SK-N-SH treated with all-trans-retinoic acid at 6 μM for 48 hours (cell line): ENCODE results near the gene TRPV5.

Experiments used
- ATAC-seq: fragments of 200-7000 bp; cut with Tn5 transposase; 3 replicates; pipeline ENCODE4 v1.9.1; 2020; ENCODE audit warnings: mild to moderate bottlenecking, moderate library complexity
- ARNTL ChIP-seq: fragments of 450-650 bp; formaldehyde crosslinking; IDR thresholded peaks from 2 replicates; pipeline ENCODE4 v1.5.0; 2020; ENCODE audit warnings: low read depth, mild to moderate bottlenecking, moderate library complexity, borderline replicate concordance
- CSDC2 ChIP-seq: fragments of 250-450 bp; sonication (Bioruptor Pico); IDR thresholded peaks from 2 replicates; pipeline ENCODE4 v1.5.0; 2020; ENCODE audit warnings: mild to moderate bottlenecking, moderate library complexity
- CSRNP3 ChIP-seq: fragments of 250-450 bp; sonication (Bioruptor Pico); IDR thresholded peaks from 2 replicates; pipeline ENCODE4 v1.5.1; 2021; ENCODE audit warnings: mild to moderate bottlenecking, moderate library complexity
- ESRRG ChIP-seq: fragments of 250-450 bp; sonication (Bioruptor Pico); IDR thresholded peaks from 2 replicates; pipeline ENCODE4 v1.6.1; 2021; ENCODE audit warnings: mild to moderate bottlenecking
- GLIS3 ChIP-seq: fragments of 250-450 bp; sonication (Bioruptor Pico); IDR thresholded peaks from 2 replicates; pipeline ENCODE4 v1.5.0; 2020; ENCODE audit warnings: mild to moderate bottlenecking, moderate library complexity
- ISL1 ChIP-seq: fragments of 250-450 bp; sonication (Bioruptor Pico); IDR thresholded peaks from 2 replicates; pipeline ENCODE4 v2.1.2; 2022; ENCODE audit warnings: mild to moderate bottlenecking, moderate library complexity
- OSR1 ChIP-seq: fragments of 250-450 bp; sonication (Bioruptor Pico); IDR thresholded peaks from 2 replicates; pipeline ENCODE4 v1.8.0; 2022; ENCODE audit warnings: moderate library complexity, mild to moderate bottlenecking, inconsistent platforms
- POU6F1 ChIP-seq: fragments of 250-450 bp; sonication (Bioruptor Pico); IDR thresholded peaks from 2 replicates; pipeline ENCODE4 v1.8.0; 2021; ENCODE audit warnings: low read depth, mild to moderate bottlenecking, moderate library complexity, borderline replicate concordance
- PPARA ChIP-seq: fragments of 250-450 bp; sonication (Bioruptor Pico); IDR thresholded peaks from 2 replicates; pipeline ENCODE4 v1.5.0; 2020; ENCODE audit warnings: mild to moderate bottlenecking, borderline replicate concordance
- TCF4 ChIP-seq: fragments of 250-450 bp; sonication (Bioruptor Pico); IDR thresholded peaks from 2 replicates; pipeline ENCODE4 v1.8.0; 2021; ENCODE audit warnings: mild to moderate bottlenecking, moderate library complexity, borderline replicate concordance
- ZC3H10 ChIP-seq: fragments of 250-450 bp; sonication (Bioruptor Pico); IDR thresholded peaks from 2 replicates; pipeline ENCODE4 v1.5.1; 2021; ENCODE audit warnings: mild to moderate bottlenecking, moderate library complexity
- ZFP3 ChIP-seq: fragments of 250-450 bp; sonication (Bioruptor Pico); IDR thresholded peaks from 2 replicates; pipeline ENCODE4 v1.5.0; 2020; ENCODE audit warnings: mild to moderate bottlenecking, moderate library complexity
- ZFP30 ChIP-seq: fragments of 450-650 bp; formaldehyde crosslinking; IDR thresholded peaks from 2 replicates; pipeline ENCODE4 v1.5.0; 2022; ENCODE audit warnings: mild to moderate bottlenecking, moderate library complexity
- ZNF565 ChIP-seq: fragments of 450-650 bp; formaldehyde crosslinking; conservative IDR thresholded peaks from 2 replicates; pipeline ENCODE4 v1.5.0; 2020; ENCODE audit warnings: low read depth, mild to moderate bottlenecking, moderate library complexity
- ZNF8 ChIP-seq: fragments of 450-650 bp; formaldehyde crosslinking; IDR thresholded peaks from 2 replicates; pipeline ENCODE4 v1.5.0; 2020; ENCODE audit warnings: mild to moderate bottlenecking, moderate library complexity
- TF ChIP-seq, protein P1 (sequence below): fragments of 250-450 bp; sonication (Bioruptor Pico); IDR thresholded peaks from 2 replicates; pipeline ENCODE4 v1.5.0; 2020; ENCODE audit warnings: mild to moderate bottlenecking, moderate library complexity
- TF ChIP-seq, protein P2 (sequence below): fragments of 250-450 bp; sonication (Bioruptor Pico); IDR thresholded peaks from 2 replicates; pipeline ENCODE4 v1.5.1; 2020; ENCODE audit warnings: low read depth, mild to moderate bottlenecking, moderate library complexity
- TF ChIP-seq, protein P3 (sequence below): fragments of 250-450 bp; sonication (Bioruptor Pico); IDR thresholded peaks from 2 replicates; pipeline ENCODE4 v1.8.0; 2020; ENCODE audit warnings: mild to moderate bottlenecking, moderate library complexity, borderline replicate concordance

The TRPV5 gene

GRCh38 chr7:142950235-142950634 is 16.7 kb upstream of the TRPV5 start:
- ATAC-seq, result no peak
- TF ChIP-seq POU6F1 (CRISPR knock-in tag) (no peak), ZNF565 (CRISPR knock-in tag) (no peak), GLIS3 (CRISPR knock-in tag) (no peak), TCF4 (CRISPR knock-in tag) (no peak), CSRNP3 (no peak), ZFP3 (CRISPR knock-in tag) (no peak), ZNF8 (no peak), ZFP30 (CRISPR knock-in tag) (no peak), PPARA (CRISPR knock-in tag) (no peak), CSDC2 (CRISPR knock-in tag) (no peak), ESRRG (CRISPR knock-in tag) (no peak), OSR1 (CRISPR knock-in tag) (no peak), ARNTL (CRISPR knock-in tag) (no peak)
- TF ChIP-seq, protein P1, sequence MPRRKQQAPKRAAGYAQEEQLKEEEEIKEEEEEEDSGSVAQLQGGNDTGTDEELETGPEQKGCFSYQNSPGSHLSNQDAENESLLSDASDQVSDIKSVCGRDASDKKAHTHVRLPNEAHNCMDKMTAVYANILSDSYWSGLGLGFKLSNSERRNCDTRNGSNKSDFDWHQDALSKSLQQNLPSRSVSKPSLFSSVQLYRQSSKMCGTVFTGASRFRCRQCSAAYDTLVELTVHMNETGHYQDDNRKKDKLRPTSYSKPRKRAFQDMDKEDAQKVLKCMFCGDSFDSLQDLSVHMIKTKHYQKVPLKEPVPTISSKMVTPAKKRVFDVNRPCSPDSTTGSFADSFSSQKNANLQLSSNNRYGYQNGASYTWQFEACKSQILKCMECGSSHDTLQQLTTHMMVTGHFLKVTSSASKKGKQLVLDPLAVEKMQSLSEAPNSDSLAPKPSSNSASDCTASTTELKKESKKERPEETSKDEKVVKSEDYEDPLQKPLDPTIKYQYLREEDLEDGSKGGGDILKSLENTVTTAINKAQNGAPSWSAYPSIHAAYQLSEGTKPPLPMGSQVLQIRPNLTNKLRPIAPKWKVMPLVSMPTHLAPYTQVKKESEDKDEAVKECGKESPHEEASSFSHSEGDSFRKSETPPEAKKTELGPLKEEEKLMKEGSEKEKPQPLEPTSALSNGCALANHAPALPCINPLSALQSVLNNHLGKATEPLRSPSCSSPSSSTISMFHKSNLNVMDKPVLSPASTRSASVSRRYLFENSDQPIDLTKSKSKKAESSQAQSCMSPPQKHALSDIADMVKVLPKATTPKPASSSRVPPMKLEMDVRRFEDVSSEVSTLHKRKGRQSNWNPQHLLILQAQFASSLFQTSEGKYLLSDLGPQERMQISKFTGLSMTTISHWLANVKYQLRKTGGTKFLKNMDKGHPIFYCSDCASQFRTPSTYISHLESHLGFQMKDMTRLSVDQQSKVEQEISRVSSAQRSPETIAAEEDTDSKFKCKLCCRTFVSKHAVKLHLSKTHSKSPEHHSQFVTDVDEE (CRISPR knock-in tag), result no peak
- TF ChIP-seq, protein P2, sequence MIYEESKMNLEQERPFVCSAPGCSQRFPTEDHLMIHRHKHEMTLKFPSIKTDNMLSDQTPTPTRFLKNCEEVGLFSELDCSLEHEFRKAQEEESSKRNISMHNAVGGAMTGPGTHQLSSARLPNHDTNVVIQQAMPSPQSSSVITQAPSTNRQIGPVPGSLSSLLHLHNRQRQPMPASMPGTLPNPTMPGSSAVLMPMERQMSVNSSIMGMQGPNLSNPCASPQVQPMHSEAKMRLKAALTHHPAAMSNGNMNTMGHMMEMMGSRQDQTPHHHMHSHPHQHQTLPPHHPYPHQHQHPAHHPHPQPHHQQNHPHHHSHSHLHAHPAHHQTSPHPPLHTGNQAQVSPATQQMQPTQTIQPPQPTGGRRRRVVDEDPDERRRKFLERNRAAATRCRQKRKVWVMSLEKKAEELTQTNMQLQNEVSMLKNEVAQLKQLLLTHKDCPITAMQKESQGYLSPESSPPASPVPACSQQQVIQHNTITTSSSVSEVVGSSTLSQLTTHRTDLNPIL (CRISPR knock-in tag), result no peak
- TF ChIP-seq, protein P3, sequence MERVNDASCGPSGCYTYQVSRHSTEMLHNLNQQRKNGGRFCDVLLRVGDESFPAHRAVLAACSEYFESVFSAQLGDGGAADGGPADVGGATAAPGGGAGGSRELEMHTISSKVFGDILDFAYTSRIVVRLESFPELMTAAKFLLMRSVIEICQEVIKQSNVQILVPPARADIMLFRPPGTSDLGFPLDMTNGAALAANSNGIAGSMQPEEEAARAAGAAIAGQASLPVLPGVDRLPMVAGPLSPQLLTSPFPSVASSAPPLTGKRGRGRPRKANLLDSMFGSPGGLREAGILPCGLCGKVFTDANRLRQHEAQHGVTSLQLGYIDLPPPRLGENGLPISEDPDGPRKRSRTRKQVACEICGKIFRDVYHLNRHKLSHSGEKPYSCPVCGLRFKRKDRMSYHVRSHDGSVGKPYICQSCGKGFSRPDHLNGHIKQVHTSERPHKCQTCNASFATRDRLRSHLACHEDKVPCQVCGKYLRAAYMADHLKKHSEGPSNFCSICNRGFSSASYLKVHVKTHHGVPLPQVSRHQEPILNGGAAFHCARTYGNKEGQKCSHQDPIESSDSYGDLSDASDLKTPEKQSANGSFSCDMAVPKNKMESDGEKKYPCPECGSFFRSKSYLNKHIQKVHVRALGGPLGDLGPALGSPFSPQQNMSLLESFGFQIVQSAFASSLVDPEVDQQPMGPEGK (CRISPR knock-in tag), result no peak

- no peak for ATAC-seq
Observed at GRCh38 chr7:142948603-142949002, 15.1 kb upstream of the TRPV5 start.

More at GRCh38 chr7:142948603-142949002, 15.1 kb upstream of the TRPV5 start:
- no peak for TF ChIP-seq CSDC2 (CRISPR knock-in tag)
- TF ChIP-seq ZC3H10, result no peak
- no peak for TF ChIP-seq ISL1 (CRISPR knock-in tag)
- TF ChIP-seq ZFP3 (CRISPR knock-in tag), result no peak
- TF ChIP-seq, protein P1 (CRISPR knock-in tag), result no peak
